ENCODE results near the gene CDKN2B-AS1. TPM values are rescaled to one million over a fixed set of nuclear protein-coding genes. Genes with fewer than 3 reads are reported as not detected.

The CDKN2B-AS1 gene
- total and polyA plus RNA-seq, 4 donors, result 0.58 to 8.0 (median 1.1) TPM

Other genes starting within 250 kb of the CDKN2B-AS1 start
- gene MTAP, start 192.2 kb upstream of the CDKN2B-AS1 start, total RNA-seq, result 10 to 100 TPM; 28.5 to 41.1 TPM
- gene MTAP, start 192.2 kb upstream of the CDKN2B-AS1 start, polyA plus RNA-seq, result 10 to 100 TPM in 1 of 2 donors, 1 to 10 TPM in 1; 4.0 to 10.9 TPM
- 1 to 10 TPM; 2.3 to 3.8 TPM for gene CDKN2A, start 399 bp upstream of the CDKN2B-AS1 start, total RNA-seq
- gene CDKN2A, start 399 bp upstream of the CDKN2B-AS1 start, polyA plus RNA-seq, result 1 to 10 TPM; 6.8 to 9.4 TPM
- gene CDKN2B, start 14.5 kb downstream of the CDKN2B-AS1 start, total RNA-seq, result 1 to 10 TPM; 4.5 to 4.8 TPM
- gene CDKN2B, start 14.5 kb downstream of the CDKN2B-AS1 start, polyA plus RNA-seq, result 10 to 100 TPM in 1 of 2 donors, 1 to 10 TPM in 1; 5.3 to 12.9 TPM